Cerebellar cortex (tissue), 1 donor: ENCODE data around the gene LRRC3.

ENCODE experiments used
- DNase-seq: peaks from one replicate; pipeline ENCODE4 v3.0.0-alpha.2; 2015; ENCODE audit warnings: low spot score

LRRC3 gene

DNA sequence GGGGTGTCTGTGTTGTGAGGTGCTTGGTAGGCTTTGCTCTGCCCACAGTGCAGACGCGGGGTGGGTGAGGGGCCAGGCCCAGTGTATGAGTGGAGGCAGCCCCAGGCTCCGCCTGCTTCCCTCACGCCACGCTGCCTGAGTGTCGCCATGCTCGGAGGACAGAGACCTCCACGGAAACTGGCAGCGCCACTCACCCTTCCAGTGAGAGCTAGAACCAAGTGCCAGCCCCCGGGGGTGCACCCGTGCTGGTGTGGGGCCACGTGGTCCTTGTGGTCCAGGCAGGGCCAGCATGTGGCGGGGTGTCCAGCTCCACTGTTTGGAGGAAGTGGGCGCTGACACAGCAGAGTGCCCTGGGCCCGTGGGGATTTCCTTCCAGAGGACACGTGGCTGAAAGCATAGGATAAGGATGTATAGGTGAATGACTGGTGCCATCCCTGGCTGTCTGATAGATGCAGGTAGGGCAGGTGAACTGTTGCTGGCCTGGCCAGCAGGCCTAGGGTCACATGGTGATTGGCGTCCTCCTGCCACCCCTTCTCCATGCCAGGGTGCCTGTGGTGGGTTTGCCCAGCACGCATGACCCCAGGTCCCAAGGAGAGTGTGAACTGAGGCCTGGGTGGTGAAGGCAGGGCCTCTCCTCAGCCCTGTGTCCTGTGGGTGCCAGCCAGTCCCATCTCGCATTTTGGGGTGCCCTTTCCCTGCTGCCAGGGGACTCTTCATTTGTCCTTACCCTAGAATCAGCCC is 3.8 kb downstream of the LRRC3 start:
- DNase-seq = no peak

DNA sequence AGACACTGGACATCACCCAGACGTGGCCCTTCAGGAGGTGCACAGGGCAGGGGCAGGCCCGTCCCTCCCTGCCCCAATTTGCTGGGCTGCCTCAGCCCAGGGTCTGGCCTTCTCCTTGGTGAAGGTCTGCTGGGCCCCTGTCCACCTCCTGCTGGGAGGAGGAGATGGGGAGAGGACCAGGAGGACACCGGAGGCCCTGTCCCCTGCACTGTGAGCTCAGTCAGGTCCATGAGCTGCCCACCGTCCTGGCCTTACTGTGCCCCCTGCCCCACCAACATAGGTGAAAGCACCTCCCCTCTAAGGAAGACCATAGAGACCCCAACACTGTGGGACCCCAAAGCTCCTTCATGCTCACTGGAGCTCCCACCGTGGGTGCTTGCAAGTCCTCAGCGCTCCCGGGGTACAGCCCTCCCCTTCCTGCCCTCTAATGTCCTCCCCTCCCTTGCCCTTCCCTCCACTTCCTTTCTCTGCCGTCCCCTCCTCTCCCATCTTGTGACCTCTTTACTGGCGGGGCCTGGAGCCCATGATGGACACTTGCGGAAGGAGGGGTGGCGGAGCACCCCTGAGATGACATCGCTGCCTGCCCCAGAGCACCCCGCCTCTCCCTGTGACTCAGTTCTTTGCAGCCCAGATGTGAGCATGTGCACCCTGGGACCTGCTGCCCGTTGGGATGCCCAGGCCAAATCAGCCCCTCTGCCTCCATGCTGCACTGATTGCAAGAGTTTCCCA is 4.6 kb downstream of the LRRC3 start:
- DNase-seq = no peak

DNA sequence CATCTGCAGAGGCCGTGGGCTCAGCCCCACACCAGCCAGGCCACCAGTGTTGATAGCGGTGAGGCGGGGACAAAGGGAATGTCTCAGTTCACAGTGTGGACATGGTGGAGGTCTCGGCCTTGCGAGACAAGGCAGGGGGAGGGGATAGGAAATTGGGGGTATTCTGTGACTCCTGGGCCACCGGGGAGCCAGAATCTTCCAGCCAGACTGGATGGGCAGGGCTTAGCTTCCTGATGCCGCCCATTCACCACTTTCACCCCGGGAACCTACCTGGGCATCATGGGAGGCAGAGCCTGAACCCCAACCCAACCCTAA is 5.1 kb downstream of the LRRC3 start:
- no peak for DNase-seq

DNA sequence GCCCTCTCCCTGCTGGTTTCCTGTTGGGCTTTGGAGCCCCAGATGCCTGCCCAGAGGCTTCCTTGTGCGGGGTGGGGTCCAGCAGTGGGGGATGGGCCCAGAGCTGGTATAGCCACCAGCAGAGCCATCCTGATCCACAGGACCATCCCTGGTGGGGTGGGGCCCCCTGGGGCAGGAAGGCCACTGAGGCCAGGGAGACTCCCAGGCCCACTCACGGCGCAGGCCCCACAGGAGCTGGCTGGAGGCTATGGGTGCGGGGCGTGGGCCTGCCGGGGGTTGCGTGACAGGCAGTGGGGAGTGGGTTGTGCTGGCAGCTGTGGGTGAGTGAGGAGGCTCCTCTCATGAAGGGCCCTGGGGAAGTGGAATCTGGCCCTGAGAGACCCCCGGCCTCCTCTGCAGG is 5.7 kb downstream of the LRRC3 start:
- DNase-seq = no peak

DNA sequence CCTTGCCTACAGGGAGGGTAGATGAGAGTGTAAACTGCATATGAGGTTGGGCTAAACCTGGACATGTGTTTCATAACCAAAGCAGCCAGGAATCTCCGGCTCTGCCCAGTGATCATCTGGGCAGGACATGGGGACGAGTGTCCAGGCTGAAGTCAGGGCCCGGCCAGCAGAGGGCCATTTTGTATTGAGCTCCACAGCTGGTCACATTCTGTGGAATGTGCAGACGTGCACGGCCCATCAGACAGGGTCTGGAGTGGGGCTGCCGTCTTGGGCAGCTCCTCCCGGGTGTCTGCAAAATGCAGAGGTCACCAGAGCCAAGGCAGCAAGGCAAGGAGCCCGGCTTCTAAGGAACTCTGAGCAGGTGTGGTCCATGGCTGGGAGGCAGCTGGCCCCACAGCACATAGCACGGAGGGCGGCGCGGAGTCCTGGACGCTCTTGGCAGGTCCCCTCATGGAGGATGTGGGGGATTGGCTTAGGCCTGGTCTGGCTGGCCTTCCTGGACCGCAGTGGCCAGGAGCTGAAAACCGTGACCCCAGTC is 6.2 kb downstream of the LRRC3 start:
- DNase-seq = no peak

DNA sequence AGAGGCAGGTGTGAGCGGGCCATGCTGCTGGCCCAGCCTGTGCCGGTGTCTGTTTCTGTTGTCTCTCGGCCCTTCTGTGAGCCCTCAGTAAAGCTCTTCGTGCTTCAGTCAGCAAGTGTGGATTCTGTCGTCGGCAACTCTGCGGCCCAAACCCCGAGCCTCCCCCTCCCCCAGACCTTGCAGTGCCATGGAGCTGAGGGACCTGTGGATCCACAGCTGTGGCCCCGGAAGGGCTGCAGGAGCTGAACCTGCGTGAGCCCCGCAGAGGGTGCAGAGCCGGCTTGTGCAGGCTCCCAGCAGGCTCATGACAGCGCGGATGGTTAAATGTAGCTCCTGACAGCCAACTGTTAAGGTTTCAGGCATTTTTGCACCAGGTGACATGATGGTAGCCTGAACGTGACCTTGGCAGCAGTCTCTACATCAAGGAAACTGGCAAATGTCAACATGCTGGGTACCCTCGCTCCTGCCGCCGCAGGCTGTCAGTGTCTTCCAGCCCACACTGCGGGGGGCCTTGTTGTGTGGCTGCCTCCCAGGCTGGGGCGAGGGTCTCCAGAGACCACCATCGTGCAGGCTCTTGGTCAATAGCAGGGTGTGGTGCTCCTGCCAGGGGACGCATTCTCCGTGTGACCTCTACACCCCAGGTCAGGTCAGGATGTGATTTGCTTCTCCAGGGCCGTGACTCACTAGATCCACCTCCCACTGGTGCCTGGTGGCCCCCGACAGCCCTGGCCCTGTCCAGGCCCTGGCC is 7.0 kb downstream of the LRRC3 start:
- DNase-seq = no peak

DNA sequence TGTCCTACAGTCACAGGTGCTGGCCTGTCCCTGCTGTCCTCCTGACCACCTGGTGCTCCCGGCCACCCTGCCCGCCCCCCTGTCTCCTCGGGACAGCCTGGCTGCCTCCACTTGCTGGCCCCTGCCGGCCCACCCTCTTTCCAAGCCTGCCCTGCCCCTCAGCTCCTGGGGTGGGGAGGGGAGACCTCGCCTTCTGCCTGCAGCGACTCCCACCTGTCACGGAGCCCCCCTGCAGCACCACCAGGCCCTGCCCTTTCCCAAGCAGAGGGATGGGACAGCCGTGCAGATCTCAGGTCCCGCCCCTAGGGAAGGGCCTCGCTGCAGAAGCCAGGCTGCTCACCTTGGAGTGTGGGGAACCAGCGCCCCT is 7.5 kb downstream of the LRRC3 start:
- no peak for DNase-seq

DNA sequence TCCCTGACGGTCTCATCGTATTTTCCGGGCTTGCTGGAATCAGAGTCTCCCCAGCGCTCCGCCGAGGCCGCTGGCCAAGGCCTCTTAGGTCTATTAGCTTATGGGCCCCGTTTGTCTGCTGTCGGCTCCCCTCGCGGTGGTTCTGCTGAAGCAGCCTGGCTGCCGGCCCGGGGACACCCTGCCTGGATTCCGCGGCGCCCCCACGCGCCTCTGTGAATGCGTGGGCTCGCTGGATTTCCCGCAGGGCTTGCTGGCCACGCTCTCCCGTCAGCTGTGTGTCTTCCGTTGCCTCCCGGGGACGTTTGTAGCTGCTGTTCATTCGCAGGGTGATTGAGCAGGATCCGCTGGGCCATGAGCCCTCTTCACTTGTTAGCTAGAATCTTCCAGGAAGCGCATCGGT is 8.4 kb downstream of the LRRC3 start:
- peak; percentile 39 for DNase-seq

DNA sequence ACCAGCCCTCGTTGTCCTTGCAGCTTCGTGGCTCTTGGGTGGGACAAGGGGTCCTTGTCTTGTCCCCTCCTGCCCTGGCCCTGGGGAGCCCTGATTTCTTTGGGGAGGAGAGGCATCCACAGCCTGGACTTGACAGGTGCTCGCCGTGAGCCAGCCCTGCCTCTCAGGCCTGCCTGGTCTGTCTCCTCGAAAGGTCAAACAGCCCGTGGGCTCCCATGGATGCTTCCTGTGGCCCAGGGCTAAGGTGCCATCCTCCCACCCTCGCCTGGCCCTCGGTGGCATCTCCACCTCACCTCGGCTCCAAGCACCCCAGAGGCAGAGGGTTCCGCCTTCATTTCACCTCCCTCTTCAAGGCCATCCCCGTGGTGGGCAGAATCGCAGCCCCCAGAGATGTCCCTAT is 9.0 kb downstream of the LRRC3 start:
- DNase-seq = no peak

DNA sequence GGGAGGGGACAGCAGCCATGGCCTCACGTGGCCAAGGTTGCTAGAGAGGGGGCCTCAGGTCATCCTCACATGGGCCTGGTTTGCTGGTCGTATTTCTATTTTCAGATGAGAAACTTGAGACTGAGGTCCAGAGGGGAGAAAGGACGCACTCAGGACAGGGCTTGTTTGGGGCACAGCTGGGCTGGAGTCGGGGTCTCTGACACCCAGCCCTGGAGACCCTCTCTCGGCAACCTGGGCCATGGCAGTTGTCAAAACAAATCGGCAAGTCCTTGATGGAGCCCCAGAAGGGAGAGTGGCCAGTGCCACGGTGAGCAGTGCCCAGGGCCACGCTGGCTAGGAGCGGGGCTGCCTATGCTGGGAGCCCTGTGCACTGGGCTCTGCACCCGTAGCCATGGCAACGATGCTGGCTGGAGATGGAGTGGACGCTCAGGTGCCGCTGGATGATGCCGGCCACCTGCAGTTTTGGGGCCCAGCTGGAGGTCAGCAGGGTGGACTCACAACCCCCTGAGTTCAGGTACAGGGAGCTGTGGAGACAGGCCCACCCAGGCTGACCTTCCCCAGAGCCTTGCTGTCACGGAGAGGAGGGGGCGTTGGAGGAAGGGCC is 11.1 kb downstream of the LRRC3 start:
- DNase-seq = no peak

DNA sequence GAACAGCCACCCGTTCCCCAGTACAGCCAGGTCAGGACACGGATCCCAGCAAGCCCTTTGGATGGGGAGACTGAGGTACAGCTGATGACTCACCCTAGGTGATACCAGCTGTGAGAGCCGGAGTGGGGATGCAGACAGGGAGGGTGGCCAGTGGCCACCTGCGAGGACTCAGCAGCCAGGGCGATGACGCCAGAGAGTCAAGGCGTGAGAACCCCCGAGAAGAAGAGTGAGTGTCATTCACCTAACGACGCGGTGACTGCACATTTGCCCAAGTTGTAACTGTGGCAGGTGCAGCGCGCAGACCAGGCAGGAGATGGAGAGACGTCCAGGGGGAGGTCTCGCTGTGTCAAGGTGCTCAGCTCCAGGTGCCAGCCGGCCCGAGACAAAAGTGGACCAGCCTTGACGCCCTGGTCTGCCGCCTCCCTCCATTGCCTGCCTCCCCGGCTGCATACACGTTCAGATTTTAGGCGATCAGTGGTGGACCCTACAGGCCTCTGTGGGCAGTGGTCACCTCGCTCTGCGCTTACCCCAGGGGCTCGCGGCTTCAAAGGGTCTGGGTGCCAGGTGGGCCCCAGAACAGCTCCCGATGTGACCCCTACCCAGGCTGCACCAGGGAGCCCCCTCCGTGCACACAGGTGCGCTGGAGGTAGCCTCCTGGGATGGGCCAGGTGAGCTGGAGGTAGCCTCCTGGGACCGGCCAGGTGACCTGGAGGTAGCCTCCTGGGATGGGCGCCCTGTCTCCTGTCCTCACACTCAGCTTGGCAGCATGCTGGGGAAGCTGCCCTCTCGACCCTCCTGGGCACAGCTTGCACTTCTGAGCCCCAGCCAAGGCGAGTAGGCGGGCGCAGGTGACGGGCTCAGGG is 11.9 kb downstream of the LRRC3 start:
- no peak for DNase-seq

DNA sequence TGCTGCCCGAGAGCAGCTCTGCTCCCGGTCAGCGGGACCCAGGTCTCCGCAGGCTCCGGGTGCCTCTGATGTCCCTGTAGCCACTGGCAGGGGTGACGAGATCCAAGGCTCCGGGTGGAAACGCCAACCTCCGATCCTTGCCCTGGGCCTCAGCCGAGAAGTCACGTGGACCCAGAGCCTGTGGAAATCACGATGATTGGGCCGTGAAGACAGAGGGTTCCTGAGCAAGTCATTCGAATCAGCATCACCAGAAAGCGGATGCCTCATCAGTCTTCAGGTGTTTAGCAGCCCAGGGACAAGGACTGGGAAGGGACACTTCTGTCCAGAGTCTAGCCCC is 12.5 kb downstream of the LRRC3 start:
- DNase-seq = no peak

DNA sequence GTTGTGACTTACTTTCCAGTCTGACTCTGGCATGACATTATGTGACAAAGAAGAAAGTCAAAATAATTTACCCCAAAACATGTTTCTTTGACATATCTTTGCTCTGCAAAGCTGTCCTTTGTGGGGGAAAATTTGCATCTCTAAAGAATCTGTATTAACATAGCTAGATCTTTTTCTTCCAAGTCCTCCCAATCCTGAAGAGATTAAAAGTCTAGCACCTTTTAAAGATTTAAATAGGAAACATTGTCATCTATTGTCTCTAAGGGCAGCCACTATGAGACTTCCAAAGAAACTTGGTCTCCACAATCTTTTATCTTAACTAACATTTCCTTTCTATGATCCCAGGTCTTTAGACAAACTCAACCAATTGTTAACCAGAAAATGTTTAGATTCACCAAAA is 16.0 kb downstream of the LRRC3 start:
- no peak for DNase-seq

DNA sequence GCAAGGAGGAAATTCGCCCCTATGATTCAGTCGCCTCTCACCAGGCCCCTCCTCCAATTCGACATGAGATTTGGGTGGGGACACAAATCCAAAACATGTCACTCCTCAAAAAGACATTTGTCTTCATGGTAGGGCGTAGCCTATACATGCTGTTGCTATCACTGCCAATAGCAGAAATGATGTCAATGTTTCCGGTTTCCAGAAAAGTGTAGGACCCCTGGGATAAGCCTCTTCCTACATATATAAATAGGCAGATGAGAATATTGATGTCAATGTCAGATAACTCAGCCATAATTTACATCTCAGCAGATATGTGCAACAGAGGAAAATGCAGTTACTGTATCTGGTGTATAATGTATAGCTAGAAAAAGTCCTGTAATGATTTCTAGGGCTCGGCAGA is 16.7 kb downstream of the LRRC3 start:
- DNase-seq = no peak

DNA sequence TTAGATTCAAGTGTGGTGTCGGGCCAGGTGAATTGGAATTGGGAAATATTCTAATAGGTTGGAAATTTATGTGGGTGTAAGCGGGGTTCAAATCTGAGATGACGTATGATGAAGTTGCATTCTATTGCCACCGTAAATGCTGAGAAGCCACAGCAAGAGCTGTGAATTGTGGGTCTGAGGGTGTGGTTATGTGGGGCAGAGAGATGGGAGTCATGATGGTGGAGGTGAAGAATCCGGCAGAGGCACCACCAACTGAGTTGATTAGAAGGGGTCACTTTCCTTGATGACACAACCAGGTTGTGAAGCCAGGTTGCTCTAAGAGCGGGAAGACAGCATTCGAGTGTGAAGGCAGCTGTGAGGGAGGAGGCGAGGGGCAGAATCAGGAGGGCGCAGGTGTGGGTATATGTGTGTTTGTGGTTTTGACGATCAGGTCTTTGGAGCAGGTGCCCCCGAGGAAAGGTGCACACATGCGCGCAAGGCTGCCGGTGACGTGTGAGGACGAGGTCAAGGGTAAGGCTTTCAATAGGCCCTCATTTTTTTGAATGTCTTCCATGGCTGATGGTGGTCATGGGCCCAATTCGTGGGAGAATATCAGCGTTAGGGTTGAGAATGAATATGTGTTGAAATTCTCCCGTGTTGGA is 18.7 kb downstream of the LRRC3 start:
- DNase-seq = no peak

DNA sequence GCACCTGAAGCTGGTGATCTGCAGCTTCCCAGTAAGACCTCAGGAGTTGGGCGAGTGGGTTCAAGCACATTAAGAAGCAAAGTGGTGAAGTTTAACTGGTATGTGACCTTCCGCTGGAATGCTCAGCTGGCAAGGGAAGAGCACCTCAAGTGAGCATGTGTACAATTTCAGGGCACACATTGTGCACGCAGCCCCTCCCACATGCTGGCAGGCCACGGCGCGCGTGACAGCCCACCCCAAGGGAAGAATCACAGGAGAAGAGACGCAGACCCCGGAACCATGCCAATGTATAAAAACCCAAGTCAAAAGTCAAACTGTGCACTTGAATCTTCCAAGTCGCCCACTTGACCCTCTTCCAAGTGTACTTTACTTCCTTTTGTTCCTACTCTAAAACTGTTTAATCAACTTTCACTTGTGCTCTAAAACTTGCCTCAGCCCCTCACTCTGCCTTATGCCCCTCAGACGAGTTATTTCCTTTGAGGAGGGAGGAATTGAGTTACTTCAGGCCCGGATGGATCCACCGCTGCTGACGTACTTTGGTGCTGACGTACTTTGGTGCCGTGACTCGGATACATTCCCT is 20.0 kb downstream of the LRRC3 start:
- DNase-seq = no peak

DNA sequence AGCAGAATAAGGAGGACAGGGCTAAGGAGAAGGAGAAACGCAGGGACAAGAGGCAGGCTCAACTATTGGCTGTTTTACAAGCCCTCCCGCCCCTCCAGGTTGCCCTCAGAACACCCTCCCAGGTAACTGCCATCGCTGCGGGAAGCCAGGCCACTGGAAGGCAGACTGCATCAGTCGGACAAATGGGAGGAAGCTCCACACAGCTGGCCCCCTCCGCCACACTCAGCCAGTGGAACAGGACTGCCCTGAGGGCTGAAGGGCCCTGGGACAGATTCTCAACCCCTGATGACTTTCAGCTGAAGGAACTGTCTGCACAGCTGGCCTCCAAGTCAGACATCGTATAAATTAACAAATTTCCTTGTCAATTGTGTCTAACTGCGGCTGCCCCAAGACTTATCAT is 21.8 kb downstream of the LRRC3 start:
- DNase-seq = no peak

DNA sequence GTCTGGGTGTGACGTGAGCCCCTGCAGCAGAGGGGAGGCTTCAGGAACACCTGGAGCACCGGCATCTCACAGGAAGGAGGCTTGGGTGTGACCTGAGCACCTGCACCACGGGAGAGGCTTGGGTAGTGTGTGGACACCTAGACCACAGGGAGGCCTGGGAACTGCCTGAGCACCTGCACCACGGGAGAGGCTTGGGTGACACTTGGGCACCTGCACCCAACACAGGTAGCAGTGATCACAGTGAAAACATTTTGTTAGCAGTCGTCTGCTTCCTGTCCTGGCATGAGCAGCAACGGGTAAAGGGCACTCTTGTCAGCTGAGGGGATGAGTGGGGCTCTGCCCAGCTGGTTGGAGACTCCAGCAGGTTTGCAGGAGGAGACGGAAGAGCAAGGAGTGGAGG is 22.4 kb downstream of the LRRC3 start:
- no peak for DNase-seq

DNA sequence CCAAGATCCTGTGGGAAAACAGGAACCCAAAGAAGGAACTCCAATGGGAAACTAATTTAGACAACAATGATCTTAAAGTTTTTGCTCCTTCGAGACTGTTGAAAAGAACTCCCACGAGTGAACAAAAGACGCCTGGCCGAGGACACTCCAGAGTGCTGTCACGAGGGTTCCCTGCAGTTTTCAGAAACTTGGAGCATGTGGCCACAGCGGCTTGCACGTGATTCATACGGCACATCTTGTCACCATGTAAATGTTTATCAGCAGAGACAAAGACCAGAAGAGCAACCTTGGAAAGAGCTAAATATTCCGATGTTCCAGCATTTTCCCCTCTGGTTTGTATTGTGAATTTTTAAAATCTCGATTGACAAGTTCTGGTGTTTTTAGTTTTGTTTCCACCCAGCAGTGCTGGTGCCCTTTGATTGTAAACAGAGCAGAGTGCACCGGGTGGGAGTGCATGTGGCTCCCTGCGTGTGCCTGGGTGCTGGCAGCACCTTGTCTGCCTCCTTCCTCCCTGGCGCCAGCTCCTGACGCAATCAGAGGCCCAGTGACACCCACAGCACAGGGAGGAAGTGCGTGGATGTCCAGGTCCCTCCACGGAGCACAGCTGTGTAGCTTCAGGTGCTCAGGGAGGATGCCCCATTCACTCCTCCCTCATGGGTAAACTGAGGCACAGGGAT is 23.0 kb downstream of the LRRC3 start:
- no peak for DNase-seq

DNA sequence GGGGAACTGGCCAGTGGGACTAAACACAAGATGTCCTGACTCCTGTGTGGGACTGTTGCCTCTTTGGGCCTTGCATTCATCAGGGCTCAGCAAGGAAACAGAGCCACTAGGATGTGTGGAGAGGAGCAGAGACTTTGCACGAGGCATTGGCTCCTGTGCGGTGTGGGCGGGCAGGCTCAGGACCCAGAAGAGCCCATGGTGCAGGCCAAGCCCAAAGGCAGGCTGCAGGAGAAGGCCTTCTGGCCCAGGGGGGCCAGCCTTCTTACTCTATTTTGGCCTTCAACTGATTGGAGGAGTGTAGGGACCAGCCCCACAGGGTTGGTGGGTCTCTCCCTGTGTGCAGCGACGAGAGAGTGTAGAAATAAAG is 23.5 kb downstream of the LRRC3 start:
- DNase-seq = no peak
